DLD1 (cell line): ENCODE measurements around the gene SLIT3.

ENCODE experiments used
- in situ Hi-C: cut with HindIII; loops from 2 replicates; pipeline ENCODE4 v1.10.0; 2017; ENCODE audit warnings: low sequenced_read_pairs

The SLIT3 gene

DNA sequence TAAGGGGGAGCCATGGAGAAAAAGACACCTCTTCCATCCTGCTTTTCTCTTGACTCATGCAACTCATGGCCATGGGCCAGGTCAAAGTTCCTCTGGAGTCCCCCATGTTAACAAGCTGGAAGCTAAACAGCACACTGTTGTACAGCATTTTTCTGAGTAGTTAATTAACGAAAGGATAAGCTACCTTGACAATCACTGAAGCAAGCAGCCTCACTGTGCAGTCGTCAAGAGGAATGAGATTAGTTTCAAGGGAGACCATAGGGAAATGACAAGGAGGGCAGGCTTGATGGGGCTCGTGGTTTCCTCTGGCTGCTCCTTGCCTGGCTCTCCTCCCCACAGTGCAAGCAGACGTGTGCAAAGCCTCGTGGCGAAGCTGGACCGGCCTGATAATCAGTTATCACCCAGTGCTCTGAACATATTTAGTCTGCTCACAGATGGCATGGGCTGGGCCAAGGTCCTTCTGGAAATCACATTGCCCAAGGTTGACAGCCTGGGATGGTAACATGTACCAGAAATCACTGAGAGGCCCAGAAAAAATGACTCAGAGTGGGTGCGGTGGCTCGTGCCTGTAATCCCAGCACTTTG, 209.5 kb downstream of the SLIT3 start:
- in situ Hi-C loops: no loop called here

DNA sequence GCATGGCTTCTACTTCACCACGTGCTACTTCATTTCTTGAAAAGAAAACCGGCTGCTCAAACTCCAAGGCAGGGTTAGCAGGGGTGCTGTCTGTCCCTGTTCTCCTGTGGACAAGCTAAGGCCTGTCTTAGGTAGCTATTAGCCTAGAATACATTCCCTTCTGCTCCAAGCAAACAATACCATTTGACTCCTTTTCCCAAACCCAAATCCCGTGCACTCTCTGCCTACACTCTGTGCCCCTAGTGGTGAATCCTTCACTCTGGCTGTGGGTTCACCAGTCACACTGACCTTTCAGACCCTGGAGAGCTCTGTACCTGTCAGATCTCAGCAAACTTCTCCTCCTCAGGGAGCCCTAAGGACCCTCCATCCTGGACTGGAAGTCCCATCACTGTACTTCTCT, 211.6 kb downstream of the SLIT3 start:
- in situ Hi-C loops: no loop called here

DNA sequence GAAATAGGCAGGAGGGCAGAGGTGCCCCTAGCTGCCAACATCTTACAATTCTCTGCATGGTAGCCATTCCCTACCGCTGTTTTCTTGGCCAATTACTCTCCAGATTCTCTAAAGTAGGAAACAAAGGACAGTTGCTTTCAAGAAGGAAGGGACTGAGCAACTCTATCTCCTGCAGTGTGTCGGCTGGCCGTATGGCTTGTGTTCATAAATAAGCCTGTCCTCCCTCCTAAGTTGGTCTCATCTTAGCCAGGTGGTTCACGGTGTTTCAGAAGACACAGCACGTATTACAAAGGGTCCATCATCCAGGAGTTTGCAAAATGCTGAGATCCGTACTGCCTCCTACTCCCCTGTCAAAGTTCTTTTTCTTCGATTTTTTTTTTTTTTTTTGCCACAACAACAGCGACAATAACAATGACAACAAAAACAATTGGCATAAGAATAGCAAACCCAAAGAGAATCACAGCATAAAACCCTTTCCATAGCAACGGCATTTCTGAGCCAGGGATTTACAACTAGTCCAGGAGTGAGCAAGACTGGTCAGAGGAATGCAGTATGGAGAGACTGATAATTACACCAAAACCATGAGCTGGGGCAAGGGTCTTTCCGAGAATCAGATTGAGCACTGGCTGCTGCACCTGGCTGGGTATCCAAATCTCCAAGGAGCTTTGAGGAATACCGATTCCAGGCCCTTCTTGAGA, 212.8 kb downstream of the SLIT3 start:
- in situ Hi-C loops: no loop called here

DNA sequence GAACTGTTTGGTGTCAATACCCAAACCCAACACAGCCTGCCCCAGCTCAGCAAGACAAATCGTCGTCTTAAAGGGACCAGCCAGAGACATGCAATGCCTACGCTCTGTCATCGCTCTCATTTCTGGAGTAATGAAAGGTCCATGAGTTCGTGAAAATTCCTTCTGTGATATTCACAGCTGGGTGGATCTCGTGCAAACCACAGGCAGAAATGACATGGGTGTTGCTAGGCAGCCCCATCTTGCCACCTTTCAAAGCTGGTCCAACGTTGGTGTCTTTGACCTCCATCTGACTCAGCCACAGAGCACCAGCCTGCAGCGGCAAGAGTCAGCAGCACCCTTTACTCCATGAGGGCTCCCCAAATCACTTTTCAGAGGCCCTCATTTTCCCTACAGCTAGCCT, 215.3 kb downstream of the SLIT3 start:
- in situ Hi-C loops: no loop called here

DNA sequence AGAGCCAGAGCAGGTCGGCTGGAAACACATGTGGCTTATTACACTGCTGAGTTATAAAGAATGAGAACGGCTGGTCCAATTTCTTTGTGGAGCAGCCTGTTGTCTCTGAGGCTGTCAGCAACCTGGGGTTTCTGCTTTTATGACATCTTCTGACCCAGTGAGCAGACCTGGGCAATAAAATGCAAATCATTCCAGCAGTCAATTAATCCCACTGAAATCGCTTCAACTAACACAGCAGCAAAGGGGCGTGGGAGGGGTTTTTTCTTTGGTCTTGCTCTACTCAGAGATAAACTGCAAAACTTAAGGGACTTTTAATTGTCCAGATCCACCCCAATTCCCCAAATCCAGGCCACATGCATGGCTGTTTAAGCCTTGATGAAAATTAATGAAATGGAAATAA, 215.7 kb downstream of the SLIT3 start:
- in situ Hi-C loops: no loop called here

DNA sequence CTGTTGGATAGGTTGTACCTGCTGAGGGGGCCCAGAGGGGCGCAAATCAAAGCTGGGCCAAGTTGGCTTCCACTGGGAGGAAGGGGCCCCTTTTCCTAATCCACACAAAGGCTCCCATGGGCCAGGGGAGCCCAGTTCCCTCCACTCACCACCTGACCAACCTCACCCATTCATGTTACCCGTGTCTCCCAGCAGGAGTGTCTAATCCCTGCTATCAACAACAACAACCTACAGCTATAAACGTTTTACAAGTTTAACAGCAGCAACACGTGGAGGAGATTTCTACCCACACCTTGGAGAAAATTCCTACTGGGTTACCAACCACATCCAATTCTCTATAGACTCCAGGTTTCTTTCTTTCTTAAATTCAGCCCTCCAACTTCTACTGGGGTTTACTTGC, 216.2 kb downstream of the SLIT3 start:
- in situ Hi-C loops: no loop called here

DNA sequence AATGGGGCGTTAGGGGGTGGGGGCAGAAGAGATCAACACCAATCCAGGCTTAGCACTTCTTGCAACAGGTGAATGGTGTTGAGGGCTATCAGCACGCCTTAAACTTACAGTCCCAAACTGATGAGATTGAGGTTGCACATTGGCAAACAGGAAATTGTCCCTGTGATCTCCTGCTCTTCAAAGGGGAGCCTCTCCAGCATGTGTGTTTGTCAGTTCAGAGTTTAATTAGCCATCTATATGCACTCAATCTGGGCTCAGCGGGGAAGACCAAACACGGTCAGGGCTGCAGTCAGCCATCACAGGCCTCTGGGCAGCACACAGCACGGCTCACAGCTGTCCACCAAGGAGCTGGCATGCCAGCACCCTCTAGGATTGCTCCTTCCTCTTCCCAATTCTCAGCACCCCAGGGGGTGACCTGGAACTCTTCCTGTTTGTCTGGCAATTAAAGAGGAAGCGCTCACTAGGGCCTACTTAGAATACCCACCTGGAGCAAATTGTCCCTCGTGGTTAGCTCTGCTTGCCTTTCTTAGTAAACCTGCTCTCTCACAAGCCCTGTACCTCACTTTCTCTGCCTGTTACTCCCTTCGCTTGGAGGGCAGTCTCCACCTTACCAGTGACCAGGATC, 217.4 kb downstream of the SLIT3 start:
- in situ Hi-C loops: no loop called here

DNA sequence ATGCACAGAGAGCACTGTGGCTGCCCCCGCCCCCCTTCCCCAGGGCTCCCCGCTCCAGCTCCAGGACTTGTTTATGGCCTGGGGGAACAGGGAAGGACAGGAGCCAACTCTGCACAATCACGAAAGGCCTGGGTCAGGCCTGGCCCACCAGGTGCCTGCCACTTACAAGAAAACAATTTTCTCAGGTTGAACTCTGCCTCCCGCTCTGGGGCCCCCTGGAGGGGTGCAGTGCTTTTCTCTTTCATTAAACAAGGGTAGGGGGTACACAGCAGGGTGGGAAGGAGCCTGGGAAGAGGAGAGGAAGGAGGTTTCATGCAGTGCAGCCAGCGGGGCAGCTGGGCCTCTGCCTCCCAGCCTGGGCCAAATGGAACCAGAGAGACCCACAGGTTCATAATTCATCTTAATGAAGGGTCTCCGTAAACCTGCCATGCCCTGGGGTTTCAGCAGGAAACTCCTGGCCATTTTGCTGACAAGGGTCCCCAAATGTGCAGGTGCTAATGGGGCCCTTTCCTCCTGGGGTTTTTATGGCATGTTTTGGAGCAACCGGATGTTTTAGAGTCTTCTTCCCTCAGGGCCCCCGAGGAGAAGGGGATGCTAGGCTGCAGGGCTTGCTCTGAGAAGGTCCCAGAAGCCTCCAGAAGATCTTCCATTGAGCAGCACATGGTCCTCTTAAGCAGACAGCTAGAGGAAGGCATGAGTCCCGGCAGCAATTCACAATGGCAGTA, 219.8 kb downstream of the SLIT3 start:
- in situ Hi-C loops: no loop called here

DNA sequence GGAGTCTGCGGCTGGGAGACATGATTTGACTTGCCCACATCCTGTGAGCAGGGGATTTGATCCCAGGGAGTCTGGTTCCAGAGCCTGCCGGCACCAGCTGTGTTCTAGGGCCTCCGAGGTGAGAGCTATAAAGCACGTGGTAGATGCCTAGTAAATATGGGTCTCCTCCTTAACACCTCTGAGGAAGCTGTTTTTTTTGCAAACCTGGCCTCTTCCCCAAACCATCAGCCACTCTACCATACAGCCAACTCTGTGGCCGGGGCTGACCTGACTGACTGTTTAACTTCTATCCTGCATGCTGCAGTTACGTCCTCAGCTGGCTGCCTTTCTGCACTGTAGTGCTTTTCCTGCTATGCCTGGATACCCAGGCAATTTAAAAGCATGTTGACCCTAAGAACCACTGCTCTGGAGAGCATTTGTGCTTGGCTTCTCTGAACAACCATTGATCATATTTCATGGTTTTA, 220.5 kb downstream of the SLIT3 start:
- in situ Hi-C loops: no loop called here

DNA sequence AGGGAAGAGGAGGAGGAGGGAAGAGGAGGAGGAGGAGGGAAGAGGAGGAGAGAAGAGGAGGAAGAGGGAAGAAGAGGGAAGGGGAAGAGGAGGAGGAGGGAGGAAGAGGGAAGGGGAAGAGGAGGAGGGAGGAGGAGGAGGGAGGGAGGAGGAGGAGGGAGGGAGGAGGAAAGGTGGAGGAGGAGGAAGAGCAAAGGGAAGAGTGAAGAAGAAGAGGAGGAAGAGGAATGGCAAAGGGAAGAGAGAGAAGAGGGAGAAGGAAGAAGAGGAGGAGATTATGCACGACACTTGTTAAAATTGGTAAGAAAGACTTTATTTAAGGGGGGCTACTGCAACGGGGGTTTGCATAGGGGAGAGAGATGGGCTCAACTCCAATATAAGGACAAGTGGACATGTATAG, 221.2 kb downstream of the SLIT3 start:
- in situ Hi-C loops: no loop called here

DNA sequence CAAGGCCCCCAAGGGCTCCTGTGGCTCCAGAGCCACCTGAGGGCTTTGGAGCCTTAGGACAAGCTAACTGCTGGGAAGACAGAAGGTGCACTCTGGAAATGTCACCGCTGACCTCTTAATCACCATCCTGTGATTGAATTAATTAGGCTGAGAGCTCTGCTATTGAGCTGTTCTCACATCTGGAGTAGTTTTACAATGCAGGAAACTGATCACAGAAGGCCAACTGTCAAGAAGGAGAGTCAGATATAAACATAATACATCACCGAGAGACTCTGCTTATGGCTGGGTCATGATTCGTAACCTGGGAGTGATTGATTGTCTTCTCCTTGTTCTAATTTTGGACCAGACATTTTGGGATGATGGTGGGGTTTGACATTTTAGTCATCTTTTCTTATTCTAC, 226.1 kb downstream of the SLIT3 start:
- in situ Hi-C loops: no loop called here

DNA sequence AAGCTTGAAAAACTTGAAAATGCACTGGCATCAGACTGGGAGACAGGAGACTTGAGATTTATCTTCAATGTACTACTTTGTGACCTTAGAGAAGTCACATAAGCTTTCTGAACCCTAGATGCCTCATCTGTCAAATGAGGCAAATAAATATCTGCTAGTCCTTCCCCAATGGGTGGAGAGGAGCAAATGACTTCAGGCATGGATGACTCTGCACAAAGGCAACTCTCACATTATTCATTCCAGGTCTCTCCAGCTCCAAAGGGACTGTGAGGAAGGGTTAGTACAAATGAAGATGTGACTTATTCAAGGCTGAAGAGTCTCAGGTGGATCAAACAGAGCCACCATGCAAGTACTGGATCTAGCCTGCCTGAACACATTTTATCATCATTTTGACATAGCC, 228.7 kb downstream of the SLIT3 start:
- in situ Hi-C loops: no loop called here

DNA sequence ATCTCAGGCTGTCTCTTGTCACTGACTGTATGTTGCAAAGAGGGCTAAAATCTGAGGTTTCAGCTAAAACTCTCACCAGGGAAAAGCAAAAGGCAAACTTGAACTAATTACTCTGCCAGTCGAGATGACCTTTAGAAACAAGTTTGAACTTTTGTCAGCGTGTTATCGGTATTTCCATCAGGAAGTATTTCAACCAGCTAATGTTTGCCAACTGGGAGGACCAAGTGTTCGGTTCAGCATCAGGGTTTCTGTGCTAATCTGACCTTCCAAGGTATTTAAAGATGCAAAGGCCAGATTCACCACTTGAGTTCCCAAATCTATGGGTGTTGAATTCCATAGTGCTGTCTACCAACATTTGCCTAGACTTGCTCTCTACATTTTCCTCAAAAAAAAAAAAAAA, 230.5 kb downstream of the SLIT3 start:
- in situ Hi-C loops: no loop called here

DNA sequence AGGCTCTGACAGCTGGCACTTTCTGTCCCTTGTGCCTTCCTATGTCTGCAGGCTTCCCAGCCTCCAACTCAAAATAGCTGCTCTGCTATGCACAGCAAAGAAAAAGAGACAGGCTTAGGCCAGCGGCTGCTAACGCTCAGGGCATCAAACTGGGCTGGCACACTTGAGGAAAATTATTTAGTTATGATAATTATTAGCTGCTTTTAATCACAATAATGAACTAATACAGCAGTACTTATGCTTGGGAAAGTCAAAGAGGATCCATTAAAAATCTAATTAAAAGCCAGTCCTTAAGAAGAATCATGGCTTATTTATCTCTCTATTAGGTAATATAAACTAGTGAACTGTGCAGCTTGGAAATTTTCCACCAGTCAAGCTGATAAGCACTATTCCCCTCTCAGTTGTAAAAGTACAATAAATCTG, 233.2 kb downstream of the SLIT3 start:
- in situ Hi-C loops: no loop called here

DNA sequence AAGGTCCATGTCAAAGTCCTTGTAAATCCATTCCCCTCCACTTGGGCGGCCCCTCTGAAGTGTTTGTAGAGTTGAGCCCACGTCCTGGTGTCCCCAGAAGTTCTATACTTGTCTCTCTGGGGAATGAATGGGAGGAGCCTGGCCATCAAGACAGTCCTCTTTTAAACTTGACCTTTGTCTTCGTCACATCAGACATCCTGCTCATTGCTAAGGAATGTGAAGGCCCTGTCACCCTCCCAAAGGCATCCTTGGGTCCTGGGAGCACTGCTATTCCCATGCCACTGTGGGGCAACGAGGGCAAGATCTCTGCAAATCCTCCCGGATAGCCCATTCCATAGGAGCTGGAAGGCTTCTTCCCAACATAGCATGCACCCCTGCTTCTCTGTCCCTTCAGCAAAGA, 235.5 kb downstream of the SLIT3 start:
- in situ Hi-C loops: no loop called here

DNA sequence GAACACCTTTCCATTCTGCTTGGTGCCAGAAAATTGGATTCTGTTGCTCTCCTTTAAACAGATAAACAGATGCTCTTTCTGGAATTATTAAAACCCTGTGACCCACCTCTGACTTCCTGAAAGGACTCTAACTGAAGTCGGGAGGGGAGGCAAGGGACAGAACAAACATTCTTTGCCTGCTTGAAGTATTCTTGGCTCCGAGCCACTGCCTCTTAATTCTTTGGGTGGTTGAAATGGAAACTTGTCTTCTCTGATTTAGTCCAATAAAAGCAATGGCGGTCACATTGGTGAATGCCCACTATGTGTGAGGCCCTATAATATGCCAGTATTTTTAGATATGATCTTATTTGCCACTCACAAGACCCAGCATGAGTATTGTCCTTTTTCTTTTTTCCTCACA, 236.8 kb downstream of the SLIT3 start:
- in situ Hi-C loops: no loop called here

DNA sequence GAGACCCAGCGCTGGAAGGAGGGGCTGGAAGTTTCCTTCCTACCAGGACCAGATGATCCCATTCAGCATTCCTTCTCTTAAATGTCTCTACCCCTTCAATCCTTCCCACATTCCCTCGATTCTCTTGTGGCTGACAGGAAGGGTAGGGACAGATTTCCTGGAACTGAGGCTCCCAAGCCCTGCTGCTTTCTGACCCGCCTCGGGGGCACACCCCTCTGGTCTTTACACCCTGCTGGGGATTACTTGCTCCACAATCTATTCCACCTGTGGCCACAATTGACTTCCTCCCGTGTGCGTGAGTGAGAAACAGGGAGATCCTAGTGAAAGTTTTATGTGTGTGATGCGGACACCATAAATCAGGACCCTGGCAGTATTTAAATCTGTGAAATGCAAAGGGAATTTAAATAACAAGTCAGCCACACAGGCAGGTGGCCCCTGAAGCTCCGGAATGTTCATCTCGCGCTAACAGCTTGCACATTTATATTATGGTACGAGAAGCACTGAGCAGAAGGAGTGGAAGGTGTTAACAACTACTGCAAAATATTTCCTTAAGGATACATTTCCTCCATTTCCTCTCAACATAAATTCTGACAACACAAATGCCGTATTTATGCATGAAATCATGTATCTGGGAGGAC, 237.5 kb downstream of the SLIT3 start:
- in situ Hi-C loops: no loop called here

DNA sequence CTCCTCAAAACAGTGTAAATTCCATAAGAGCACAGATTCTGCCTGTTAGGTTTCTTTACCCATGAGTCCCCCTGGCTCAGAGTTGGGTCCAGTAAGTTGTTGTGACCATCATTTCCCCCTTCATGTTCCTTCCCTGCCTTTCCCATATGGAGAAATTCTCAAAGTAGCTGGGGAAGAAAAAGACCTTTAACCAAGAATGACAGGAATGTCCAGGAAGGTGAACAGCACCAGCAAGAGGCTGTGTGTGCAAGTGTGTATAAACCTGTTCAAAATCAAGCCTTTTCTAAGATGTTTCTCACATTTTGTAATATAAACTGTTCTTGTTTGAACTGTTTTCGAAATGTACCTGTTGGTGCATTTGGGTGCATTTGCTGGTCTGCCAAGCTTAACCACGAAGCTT, 238.2 kb downstream of the SLIT3 start:
- in situ Hi-C loops: no loop called here

DNA sequence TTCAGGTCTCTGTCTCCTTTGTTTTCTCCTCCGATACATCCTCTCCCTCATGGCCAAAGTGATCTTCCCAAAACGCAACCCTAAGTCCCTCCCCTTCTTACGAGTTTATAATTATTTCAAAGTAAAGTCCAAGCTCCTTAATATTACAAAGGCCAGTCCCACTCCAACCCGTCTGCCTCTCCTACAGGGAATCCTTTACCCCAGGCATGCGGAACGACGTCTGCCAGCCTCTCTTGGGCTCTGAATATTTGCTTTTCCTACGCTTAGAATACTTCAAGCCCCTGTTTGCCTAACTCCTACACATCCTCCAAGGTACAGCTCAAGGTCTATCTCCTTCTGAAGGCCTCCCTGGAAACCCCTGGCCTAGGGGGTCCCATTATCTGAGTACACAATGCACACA, 246.4 kb downstream of the SLIT3 start:
- in situ Hi-C loops: no loop called here

DNA sequence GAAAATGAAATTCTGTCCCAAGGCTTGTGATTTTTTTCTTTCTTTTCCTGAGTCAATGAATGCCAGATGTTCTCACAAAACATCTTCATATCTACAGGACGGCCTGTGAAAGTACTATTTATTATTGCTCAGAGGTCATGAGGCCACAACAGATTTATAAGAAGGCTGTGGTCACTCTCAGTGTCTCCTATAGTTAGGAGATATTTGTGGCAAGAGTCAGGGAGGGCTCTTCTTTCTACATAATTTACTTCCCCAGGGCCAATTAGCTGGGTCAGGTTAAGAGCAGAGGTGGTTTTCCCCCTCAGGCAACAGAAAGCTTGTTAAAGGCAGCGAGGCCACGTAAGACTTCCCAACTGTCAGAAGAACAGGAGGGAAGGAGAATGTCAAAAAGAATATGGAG, 248.7 kb downstream of the SLIT3 start:
- in situ Hi-C loops: no loop called here

DNA sequence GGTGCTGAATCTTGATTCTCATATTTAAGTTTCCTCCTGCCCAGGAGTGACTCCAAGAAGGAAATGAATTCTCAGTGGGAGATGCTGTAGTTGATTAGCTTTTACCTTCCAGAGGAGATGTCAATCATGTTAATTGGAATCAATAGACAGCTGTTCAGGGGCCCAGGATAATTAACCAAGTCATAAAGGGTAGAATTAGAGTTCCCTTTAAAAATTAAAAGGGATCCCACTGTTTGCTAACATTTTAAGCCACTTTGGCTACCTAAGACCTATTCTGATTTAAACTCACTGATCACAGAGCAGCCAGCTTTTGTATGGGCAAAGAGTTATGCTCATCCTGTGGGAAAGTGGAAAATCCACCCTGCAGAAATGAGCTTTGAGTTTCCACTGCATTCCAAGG, 249.6 kb downstream of the SLIT3 start:
- in situ Hi-C loops: no loop called here
